KMS-11 (cell line): Measurements from ENCODE around the gene TNNC2.
"Not testable (repeated sequence)": the region's sequence is repeated elsewhere in the genome, so short reads cannot be mapped to it uniquely, and the experiment has no call there.

ENCODE experiments used
- H2AFZ ChIP-seq: fragments of 200-600 bp; sonication (generic); 2 replicates; pipeline ENCODE4 v1.6.1; 2016; ENCODE audit warnings: antibody characterized with exemption, mixed run types, low read depth
- H3K27ac ChIP-seq: fragments of 200-600 bp; sonication (generic); 2 replicates; pipeline ENCODE4 v1.6.1; 2016; ENCODE audit warnings: mild to moderate bottlenecking, mixed run types
- H3K27me3 ChIP-seq: fragments of 200-600 bp; sonication (generic); 2 replicates; pipeline ENCODE4 v1.6.1; 2017; ENCODE audit warnings: mild to moderate bottlenecking, low read depth, mixed run types, moderate library complexity; ENCODE audit not compliant: insufficient read depth
- H3K36me3 ChIP-seq: fragments of 200-600 bp; sonication (generic); 2 replicates; pipeline ENCODE4 v1.6.1; 2017; ENCODE audit warnings: mild to moderate bottlenecking, mixed run types; ENCODE audit not compliant: insufficient read depth
- H3K4me1 ChIP-seq: fragments of 200-600 bp; sonication (generic); 2 replicates; pipeline ENCODE4 v1.6.1; 2016; ENCODE audit warnings: mild to moderate bottlenecking, low read depth, mixed run types; ENCODE audit not compliant: poor library complexity, severe bottlenecking
- H3K4me2 ChIP-seq: fragments of 200-600 bp; sonication (generic); 2 replicates; pipeline ENCODE4 v1.7.0; 2016; ENCODE audit warnings: mild to moderate bottlenecking, mixed run types
- H3K4me3 ChIP-seq: fragments of 200-600 bp; sonication (generic); IDR thresholded peaks from 2 replicates; pipeline ENCODE4 v1.6.1; 2017; ENCODE audit warnings: low read depth, low read length, mixed read lengths; ENCODE audit not compliant: insufficient read depth
- H3K79me2 ChIP-seq: fragments of 200-600 bp; sonication (generic); 2 replicates; pipeline ENCODE4 v1.6.1; 2016; ENCODE audit warnings: low read depth, mixed run types; ENCODE audit not compliant: insufficient read depth
- H3K9ac ChIP-seq: fragments of 200-600 bp; sonication (generic); 2 replicates; pipeline ENCODE4 v1.6.1; 2016; ENCODE audit warnings: mild to moderate bottlenecking, mixed run types
- H4K20me1 ChIP-seq: fragments of 200-600 bp; sonication (generic); 2 replicates; pipeline ENCODE4 v1.6.1; 2016; ENCODE audit warnings: mild to moderate bottlenecking, mixed run types; ENCODE audit not compliant: insufficient read depth
- TF ChIP-seq, protein P1 (sequence below): fragments of 200-600 bp; sonication (generic); conservative IDR thresholded peaks from 2 replicates; pipeline ENCODE4 v1.6.1; 2017; ENCODE audit warnings: low read depth, mild to moderate bottlenecking, antibody characterized with exemption, low read length, moderate library complexity, mixed read lengths

Gene TNNC2

DNA sequence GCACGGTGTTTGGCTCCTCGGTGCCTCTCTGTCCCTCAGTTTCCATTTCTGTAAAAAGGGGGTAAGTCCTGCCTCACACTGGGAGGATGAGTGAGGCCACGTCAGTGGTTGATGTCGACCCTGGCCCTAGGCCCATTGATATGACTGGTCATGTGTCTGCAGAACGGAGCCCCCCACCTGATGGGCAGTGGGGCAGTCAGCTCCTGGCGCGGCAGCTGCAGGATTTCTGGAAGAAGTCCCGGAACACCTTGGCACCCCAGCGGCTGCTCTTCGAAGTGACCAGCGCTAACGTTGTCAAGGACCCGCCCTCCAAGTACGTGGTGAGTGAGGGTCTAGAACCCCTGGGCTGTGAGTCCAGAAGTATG, 7.7 kb upstream of the TNNC2 start:
- no peaks in the 10 kb centered on the region for H4K20me1 ChIP-seq
- H3K4me1 ChIP-seq: peaks cover 16% of the 10 kb centered on the region
- no peak overlapping the region; the same call in 1 of the 2 replicates for H3K4me2 ChIP-seq
- no peak overlapping the region for H3K9ac ChIP-seq
- H3K79me2 ChIP-seq: no peaks in the 10 kb centered on the region
- H2AFZ ChIP-seq: no peak overlapping the region
- TF ChIP-seq, protein P1, sequence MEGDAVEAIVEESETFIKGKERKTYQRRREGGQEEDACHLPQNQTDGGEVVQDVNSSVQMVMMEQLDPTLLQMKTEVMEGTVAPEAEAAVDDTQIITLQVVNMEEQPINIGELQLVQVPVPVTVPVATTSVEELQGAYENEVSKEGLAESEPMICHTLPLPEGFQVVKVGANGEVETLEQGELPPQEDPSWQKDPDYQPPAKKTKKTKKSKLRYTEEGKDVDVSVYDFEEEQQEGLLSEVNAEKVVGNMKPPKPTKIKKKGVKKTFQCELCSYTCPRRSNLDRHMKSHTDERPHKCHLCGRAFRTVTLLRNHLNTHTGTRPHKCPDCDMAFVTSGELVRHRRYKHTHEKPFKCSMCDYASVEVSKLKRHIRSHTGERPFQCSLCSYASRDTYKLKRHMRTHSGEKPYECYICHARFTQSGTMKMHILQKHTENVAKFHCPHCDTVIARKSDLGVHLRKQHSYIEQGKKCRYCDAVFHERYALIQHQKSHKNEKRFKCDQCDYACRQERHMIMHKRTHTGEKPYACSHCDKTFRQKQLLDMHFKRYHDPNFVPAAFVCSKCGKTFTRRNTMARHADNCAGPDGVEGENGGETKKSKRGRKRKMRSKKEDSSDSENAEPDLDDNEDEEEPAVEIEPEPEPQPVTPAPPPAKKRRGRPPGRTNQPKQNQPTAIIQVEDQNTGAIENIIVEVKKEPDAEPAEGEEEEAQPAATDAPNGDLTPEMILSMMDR: no peak
- no peaks in the 10 kb centered on the region for H3K27me3 ChIP-seq
- H3K27ac ChIP-seq: no peak overlapping the region
- no peaks in the 10 kb centered on the region for H3K36me3 ChIP-seq
- no peak overlapping the region for H3K4me3 ChIP-seq

DNA sequence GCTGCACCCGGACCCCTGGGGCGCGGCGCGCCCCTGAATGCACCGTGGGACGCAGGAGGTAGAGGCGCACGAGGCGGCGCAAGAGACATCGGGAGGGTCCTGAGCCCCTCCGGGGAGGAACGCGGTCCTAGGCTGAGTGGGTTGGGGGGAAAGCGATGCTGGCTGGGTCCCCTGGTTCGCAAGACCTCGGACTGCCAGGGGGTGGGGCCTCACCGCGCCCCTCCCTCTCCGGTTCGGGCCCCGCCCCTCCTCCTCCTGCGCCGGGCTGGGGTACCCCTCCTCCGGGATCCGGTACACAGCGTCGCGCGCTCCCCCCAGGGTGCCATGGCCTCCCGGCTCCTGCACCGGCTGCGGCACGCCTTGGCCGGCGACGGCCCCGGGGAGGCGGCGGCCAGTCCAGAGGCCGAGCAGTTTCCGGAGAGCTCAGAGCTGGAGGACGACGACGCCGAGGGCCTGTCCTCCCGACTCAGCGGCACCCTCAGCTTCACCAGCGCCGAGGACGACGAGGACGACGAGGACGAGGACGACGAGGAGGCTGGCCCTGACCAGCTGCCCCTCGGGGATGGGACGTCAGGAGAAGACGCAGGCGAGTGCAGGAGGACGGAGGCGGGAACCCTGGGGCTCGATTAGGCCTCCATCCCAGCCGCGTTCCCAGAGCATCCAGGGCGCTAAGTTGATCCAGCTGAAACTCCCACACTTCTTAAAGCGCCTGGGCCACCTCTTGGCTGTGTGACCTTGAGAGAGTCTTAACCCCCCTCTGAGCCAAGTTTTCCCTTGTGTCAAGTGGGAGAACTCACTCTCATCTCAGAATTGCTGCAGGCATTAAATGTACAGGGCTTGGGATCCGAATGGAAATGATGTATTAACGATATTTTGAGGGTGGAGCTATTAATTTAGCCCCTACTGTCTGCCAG, 7.0 kb upstream of the TNNC2 start:
- Histone ChIP-seq H3K4me1 (peaks cover 16% of the 10 kb centered on the region), H3K27ac (no peak overlapping the region), H3K36me3 (no peaks in the 10 kb centered on the region), H3K9ac (peak overlapping the region; percentile 51), H3K27me3 (no peaks in the 10 kb centered on the region), H3K4me2 (peak overlapping the region; percentile 61), H3K79me2 (no peaks in the 10 kb centered on the region), H3K4me3 (no peak overlapping the region), H4K20me1 (no peaks in the 10 kb centered on the region), H2AFZ (peak overlapping the region; percentile 95)
- TF ChIP-seq, protein P1: no peak

GRCh38 chr20:45833030-45833882, 6.1 kb upstream of the TNNC2 start, which contains the start of gene SNX21:
TSS of gene SNX21 (plus strand) at chr20:45833799. CDS start at chr20:45833920, 121 bp downstream.
- TF ChIP-seq, protein P1: no peak
- Histone ChIP-seq H3K4me2 (peak within 1 kb of the TSS; percentile 61), H3K9ac (peak within 1 kb of the TSS; percentile 51), H3K36me3 (no peaks in the 10 kb centered on the region), H3K27me3 (no peaks in the 10 kb centered on the region), H3K4me3 (no peak within 1 kb of the TSS), H3K4me1 (peaks cover 16% of the 10 kb centered on the region), H3K27ac (no peak within 1 kb of the TSS), H3K79me2 (no peaks in the 10 kb centered on the region), H4K20me1 (no peaks in the 10 kb centered on the region), H2AFZ (peak within 1 kb of the TSS; percentile 95)

DNA sequence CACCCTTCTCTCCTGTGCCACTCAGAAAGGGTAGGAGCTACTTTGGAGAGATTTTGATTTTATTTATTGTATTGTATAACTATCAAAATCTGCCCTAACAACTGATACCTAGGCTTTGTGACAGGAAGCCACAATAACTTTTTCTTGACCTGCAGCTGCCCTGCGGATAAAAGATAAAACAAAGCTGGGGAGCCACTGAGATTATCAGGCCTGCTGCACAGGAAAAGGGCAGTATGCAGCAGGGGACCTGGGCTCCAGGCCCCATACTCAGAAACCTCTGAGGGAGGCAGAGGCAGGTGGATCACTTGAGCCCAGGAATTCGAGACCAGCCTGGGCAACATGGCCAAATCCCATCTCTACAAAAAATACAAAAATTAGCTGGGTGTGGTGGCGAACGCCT, 5.5 kb upstream of the TNNC2 start:
- Histone ChIP-seq H3K4me2 (no peak overlapping the region), H3K4me3 (no peak overlapping the region), H3K4me1 (peaks cover 16% of the 10 kb centered on the region), H3K9ac (no peak overlapping the region), H3K27me3 (no peaks in the 10 kb centered on the region), H3K36me3 (no peaks in the 10 kb centered on the region), H2AFZ (no peak overlapping the region), H3K79me2 (no peaks in the 10 kb centered on the region), H3K27ac (no peak overlapping the region), H4K20me1 (no peaks in the 10 kb centered on the region)
- TF ChIP-seq, protein P1: no peak

DNA sequence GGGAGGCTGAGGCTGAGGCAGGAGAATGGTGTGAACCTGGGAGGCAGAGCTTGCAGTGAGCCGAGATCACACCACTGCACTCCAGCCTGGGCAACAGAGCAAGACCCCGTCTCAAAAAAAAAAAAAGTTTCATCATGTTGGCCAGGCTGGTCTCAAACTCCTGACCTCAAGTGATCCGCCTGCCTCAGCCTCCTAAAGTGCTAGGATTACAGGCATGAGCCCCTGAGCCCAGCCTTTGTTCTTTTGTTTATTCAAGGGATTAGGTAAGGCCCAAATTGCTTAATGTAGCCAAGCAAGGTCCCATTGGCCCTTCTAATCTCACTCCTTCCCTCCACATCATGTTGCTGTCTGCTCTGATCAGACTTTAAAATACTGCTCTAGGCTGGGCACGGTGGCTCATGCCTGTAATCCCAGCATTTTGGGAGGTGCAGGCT, 2.6 kb upstream of the TNNC2 start:
- not testable (repeated sequence) for H3K9ac ChIP-seq, H3K27me3 ChIP-seq, H3K4me3 ChIP-seq, H4K20me1 ChIP-seq, H3K27ac ChIP-seq, H3K4me2 ChIP-seq, H3K79me2 ChIP-seq, H3K36me3 ChIP-seq, H2AFZ ChIP-seq
- H3K4me1 ChIP-seq: peaks cover 12% of the 10 kb centered on the region
